HG02840 (cell line): ENCODE measurements around the gene ZNF84.

Experiments
- ATAC-seq: cut with Tn5 transposase; IDR thresholded peaks from one replicate; pipeline ENCODE4 v1.9.1; 2021; ENCODE audit warnings: mild to moderate bottlenecking, moderate library complexity, moderate number of reproducible peaks; ENCODE audit not compliant: unreplicated experiment, low FRiP score

Gene ZNF84

GRCh38 chr12:133037207-133038005 is at the start of gene ZNF84:
Gene ZNF84 (plus strand): TSS chr12:133037509. CDS start chr12:133041468, 3,959 bp downstream.
- ATAC-seq: peak; percentile 94

- no peak for ATAC-seq
Observed at GRCh38 chr12:132998741-132999140, 38.6 kb upstream of the ZNF84 start.

DNA sequence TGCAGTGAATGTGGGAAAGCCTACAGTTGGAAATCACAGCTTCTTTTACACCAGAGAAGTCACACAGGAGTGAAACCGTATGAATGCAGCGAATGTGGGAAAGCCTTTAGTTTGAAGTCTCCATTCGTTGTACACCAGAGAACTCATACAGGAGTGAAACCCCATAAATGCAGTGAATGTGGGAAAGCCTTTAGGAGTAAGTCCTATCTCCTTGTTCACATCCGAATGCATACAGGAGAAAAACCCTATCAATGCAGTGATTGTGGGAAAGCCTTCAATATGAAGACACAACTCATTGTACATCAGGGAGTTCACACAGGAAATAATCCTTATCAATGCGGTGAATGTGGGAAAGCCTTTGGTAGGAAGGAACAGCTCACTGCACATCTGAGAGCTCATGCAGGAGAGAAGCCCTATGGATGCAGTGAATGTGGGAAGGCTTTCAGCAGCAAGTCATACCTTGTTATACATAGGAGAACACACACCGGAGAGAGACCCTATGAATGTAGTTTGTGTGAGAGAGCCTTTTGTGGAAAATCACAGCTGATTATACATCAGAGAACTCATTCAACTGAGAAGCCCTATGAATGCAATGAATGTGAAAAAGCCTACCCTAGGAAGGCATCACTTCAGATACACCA is 26.5 kb upstream of the ZNF84 start:
- no peak for ATAC-seq

GRCh38 chr12:133023566-133023965 is 13.7 kb upstream of the ZNF84 start:
- no peak for ATAC-seq

DNA sequence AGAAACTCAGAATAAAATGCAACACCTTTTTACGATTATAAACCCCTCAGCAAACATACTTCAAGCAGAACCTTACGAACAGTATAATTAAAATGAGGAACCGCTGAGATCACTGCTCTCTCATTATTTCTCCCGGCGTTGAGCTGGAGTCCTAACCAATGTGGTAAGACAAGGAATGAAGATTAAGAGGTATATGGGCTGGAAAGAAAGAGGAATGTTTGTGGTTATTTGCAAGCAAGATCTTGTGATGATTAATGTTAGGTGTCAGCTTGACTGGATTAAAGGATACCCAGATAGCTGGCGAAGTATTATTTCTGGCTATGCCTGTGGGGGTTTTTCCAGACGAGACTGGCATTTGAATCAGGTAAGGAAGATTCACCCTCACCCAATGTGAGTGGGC is 10.3 kb upstream of the ZNF84 start:
- ATAC-seq: no peak

DNA sequence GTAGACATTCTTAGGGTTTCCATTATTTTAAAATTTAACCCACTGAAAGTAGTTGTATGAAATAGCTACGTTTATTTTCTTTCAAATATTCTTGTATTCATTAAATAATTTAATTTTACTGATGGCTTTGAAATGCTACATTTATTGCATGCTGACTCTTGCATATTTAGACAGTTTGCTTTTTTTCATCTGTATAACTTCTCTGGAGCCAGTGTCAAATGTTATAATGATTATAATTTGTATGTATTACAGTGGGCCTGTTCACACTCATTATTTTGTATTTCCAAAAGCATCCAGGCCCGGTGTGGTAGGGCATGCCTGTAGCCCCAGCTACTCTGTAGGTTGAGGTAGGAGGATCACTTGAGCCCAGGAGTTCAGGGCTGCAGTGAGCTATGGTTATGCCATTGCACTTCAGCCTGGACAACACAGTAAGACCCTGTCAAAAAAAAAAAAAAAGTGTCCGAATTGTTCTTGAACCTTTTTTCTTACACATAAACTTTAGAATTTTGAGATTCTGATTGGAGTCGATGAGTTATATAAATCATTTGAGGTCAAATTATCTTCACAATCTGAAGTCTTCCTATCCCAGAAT is 905 bp downstream of the ZNF84 start:
- ATAC-seq: no peak

DNA sequence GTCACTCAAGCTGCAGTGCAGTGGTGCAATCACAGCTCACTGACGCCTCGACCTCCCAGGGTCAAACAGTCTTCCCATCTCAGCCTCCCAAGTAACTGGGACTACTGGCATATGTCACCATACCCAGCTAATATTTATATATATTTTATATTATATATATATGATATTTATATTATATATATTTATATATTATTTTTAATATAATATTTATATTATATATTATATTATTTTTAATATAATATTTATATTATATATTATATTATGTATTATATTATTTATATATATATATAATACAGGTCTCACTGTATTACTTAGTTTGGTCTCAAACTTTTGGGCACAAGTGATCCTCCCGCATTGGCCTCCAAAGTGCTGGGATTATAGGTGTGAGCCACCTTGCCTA is 9.4 kb downstream of the ZNF84 start:
- ATAC-seq: no peak

GRCh38 chr12:133057446-133057845 is 20.1 kb downstream of the ZNF84 start:
- no peak for ATAC-seq

DNA sequence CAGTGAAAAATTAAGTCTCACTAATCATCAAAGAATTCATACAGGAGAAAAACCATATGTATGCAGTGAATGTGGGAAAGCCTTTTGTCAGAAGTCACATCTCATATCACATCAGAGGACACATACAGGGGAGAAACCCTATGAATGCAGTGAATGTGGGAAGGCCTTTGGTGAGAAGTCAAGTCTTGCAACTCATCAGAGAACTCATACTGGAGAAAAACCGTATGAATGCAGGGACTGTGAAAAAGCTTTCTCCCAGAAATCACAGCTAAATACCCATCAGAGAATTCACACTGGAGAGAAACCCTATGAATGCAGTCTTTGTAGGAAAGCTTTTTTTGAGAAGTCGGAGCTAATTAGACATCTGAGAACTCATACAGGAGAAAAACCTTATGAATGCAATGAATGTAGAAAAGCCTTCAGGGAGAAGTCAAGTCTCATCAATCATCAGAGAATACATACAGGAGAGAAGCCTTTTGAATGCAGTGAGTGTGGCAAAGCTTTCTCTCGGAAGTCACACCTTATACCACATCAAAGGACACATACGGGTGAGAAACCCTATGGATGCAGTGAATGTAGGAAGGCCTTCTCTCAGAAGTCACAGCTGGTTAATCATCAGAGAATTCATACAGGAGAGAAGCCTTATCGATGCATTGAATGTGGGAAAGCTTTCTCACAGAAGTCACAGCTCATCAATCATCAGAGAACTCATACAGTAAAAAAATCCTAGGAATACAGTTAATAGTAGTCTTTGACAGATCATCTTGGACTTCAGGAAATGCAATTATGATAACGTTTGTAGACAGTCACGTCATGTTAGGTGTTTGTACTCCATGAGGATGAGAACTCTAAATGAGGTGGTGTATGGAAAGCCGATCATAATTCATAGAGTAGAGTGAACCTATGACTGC is 21.1 kb downstream of the ZNF84 start:
- no peak for ATAC-seq

DNA sequence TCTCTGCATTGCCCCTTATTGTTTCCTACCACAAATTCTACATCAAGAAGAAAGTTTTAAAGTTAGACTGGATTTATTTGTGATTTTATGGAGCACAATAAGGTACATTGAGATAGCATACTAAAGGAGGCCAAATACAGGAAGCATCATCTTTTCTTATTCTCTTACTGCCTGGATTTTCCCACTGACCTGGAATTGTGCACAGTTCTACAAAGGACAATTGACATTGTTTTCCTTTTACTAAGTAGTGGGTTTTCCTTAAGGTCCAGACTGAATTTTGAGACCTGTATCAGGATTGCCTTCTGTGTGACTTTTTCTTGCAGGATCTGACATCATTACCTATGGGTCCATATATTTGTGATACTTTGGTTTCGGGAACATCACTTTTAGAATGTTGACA is 24.6 kb downstream of the ZNF84 start:
- ATAC-seq: no peak

GRCh38 chr12:133063556-133063955 is 26.2 kb downstream of the ZNF84 start:
- ATAC-seq: no peak

- no peak for ATAC-seq
Observed at GRCh38 chr12:133073836-133074235, 36.5 kb downstream of the ZNF84 start.

DNA sequence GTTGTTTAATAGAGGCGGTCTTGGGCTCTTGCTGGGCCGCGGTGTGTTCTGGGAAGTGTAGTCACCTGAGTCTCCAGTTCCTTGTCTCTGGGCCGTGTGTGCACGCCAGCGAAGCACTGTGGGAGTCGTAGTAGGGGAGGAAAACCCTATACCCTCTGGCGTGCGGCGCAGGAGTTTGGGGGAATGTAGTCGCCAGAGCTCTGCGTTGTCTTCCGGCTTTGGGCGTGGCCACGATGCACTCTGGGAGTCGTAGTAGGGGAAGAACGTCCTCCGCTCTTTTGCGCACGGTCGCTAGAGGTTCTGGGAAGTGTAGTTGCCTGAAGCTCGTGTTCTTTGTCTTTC is 42.7 kb downstream of the ZNF84 start:
- ATAC-seq: peak; percentile 78

DNA sequence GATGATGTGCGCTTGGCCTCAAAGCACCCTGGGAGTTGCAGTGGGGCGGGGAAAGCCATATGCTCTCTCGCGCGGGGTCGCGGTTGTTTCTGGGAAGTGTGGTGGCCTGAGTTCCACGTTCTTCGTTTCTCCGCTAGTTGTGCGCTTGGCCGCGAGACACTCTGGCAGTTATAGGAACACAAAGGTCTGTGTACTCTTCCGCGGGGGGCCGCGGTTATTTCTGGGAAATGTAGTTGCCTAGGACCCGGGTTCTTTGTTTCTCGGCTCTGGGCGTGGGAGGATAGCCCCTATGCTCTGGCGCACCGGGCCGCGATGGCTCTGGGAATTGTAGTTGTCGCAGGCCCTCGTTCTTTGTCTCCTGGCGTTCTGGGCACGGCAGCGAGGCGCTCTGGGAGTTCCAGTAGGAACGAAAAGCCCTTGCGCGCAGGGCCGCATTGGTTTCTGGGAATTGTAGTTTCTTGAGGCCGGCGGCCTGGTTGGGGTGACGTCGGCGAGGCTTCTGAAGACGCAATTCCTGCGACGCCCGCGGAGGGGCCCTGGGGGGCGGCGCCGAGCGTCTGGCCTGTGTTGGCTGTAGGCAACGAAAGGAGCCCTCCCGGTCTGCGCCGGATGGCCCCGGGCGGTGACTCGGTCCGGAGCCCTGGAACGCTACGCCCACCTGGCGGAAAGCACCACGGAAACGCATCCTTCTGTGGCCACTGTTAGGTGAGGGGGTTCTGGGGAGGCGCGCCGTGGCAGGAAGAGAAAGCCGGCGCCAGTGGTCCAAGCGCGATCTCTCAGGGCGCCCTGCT is 43.3 kb downstream of the ZNF84 start, which contains the start of gene ZNF140:
TSS of gene ZNF140 (plus strand) at position 556 of the 791 bp plus-strand sequence. CDS start 398 bp downstream, outside the sequence.
- peak; percentile 68 for ATAC-seq

- ATAC-seq: no peak
Observed at GRCh38 chr12:133081159-133081780, 44.0 kb downstream of the ZNF84 start.

DNA sequence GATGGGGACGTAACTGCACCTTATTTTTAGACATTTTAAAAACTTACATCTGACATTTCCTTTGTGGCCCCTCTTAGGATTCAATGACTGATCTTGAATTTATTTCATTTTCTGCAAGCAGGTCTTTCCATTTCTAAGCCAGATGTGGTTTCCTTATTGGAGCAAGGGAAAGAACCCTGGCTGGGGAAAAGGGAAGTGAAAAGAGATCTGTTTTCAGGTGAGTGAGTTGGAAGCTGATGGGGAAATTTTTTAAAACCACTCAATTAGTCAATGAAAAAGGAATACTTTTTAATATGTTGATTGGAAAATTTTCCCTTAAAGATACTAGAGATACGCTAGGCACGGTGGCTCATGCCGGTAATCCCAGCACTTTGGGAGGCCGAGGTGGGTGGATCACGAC is 46.0 kb downstream of the ZNF84 start:
- ATAC-seq: no peak

DNA sequence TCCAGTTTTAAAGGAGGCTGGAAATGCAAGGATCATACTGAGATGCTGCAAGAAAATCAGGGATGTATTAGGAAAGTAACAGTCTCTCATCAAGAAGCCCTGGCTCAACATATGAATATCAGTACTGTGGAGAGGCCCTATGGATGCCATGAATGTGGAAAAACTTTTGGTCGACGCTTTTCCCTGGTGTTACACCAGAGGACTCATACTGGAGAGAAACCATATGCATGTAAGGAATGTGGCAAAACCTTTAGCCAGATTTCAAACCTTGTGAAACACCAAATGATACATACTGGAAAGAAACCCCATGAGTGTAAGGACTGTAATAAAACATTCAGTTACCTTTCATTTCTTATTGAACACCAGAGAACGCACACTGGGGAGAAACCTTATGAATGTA is 68.3 kb downstream of the ZNF84 start:
- no peak for ATAC-seq

DNA sequence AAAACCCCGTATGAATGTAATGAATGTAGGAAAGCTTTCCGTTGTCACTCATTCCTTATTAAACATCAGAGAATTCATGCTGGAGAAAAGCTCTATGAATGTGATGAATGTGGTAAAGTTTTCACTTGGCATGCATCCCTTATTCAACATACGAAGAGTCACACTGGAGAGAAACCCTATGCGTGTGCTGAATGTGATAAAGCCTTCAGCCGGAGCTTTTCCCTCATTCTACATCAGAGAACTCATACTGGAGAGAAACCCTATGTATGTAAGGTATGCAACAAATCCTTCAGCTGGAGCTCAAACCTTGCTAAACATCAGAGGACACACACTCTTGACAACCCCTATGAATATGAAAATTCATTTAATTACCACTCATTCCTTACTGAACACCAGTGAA is 68.9 kb downstream of the ZNF84 start:
- ATAC-seq: no peak

DNA sequence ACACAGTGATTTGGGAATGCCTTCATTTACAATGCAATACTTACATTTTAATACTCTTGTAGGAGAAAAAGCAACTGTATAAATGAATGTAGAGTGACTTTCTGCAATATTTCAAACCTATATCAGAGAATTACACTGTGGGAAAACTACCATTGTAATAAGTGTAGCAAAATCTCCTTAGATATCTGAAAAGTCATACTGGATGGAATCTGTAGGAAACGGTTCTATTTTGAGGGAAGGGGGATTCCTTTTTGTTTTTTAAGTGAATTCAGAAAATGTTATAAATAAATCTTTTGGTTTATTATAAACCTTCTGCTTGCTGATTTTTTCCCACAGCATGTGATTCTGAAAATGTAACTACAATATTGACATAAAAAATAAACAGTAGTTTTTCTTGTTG is 69.8 kb downstream of the ZNF84 start:
- no peak for ATAC-seq
